WTC11 (cell line): ENCODE results near the gene BICC1. TPM values are rescaled to one million over a fixed set of nuclear protein-coding genes. Genes with fewer than 3 reads are reported as not detected.

Source experiments
- ATAC-seq: fragments of 200-7000 bp; cut with Tn5 transposase; 2 replicates; pipeline ENCODE4 v1.10.0; 2021; ENCODE audit warnings: mild to moderate bottlenecking, moderate library complexity
- CTCF ChIA-PET: fragments of 300-600 bp; sonication (Branson Sonifier 250); formaldehyde crosslinking; loops from one replicate; lab custom pipeline; 2021; ENCODE audit warnings: antibody characterized with exemption; lab: Charles Lee
- POLR2A ChIA-PET: fragments of 350-600 bp; sonication (Branson Sonifier 250); formaldehyde crosslinking; loops from one replicate; lab custom pipeline; 2021; ENCODE audit warnings: antibody characterized with exemption; lab: Charles Lee
- DNase-seq: peaks from one replicate; pipeline ENCODE4 v3.0.0; 2021; ENCODE audit warnings: low spot score
- H3K27ac Mint-ChIP-seq: 2 replicates; pipeline ENCODE4 v1.8.0; 2021; ENCODE audit warnings: mixed read lengths
- H3K27me3 Mint-ChIP-seq: 2 replicates; pipeline ENCODE4 v1.8.0; 2021; ENCODE audit warnings: low read depth, mild to moderate bottlenecking, moderate library complexity, mixed read lengths
- H3K36me3 Mint-ChIP-seq: 2 replicates; pipeline ENCODE4 v1.8.0; 2021; ENCODE audit warnings: mixed read lengths
- H3K4me1 Mint-ChIP-seq: 2 replicates; pipeline ENCODE4 v1.8.0; 2022; ENCODE audit warnings: mixed read lengths
- H3K4me3 Mint-ChIP-seq: 2 replicates; pipeline ENCODE4 v1.8.0; 2021; ENCODE audit warnings: mild to moderate bottlenecking, moderate library complexity, mixed read lengths
- H3K9me3 Mint-ChIP-seq: 2 replicates; pipeline ENCODE4 v1.8.0; 2021; ENCODE audit warnings: mixed read lengths
- AR ChIP-seq: fragments of 250-450 bp; sonication (Bioruptor Pico); IDR thresholded peaks from 2 replicates; pipeline ENCODE4 v1.9.0; 2021; ENCODE audit warnings: mild to moderate bottlenecking
- ATF1 ChIP-seq: sonication (generic); formaldehyde crosslinking; IDR thresholded peaks from 2 replicates; pipeline ENCODE4 v1.8.1; 2023; ENCODE audit warnings: mild to moderate bottlenecking, moderate library complexity, missing genetic modification reagents
- CDX4 ChIP-seq: fragments of 250-450 bp; sonication (Bioruptor Pico); IDR thresholded peaks from 2 replicates; pipeline ENCODE4 v1.9.0; 2021; ENCODE audit warnings: moderate library complexity, mild to moderate bottlenecking, inconsistent platforms, borderline replicate concordance
- ELF4 ChIP-seq: sonication (generic); formaldehyde crosslinking; IDR thresholded peaks from 2 replicates; pipeline ENCODE4 v1.8.1; 2022; ENCODE audit warnings: low read depth, mild to moderate bottlenecking, moderate library complexity, missing genetic modification reagents
- ERG ChIP-seq: fragments of 250-450 bp; sonication (Bioruptor Pico); IDR thresholded peaks from 2 replicates; pipeline ENCODE4 v1.8.0; 2021; ENCODE audit warnings: mild to moderate bottlenecking
- GRHL2 ChIP-seq: fragments of 250-450 bp; sonication (Bioruptor Pico); IDR thresholded peaks from 2 replicates; pipeline ENCODE4 v1.8.0; 2022; ENCODE audit warnings: mild to moderate bottlenecking, moderate library complexity; ENCODE audit not compliant: insufficient replicate concordance, severe bottlenecking
- NFYB ChIP-seq: sonication (generic); formaldehyde crosslinking; conservative IDR thresholded peaks from 2 replicates; pipeline ENCODE4 v1.8.0; 2022; ENCODE audit warnings: low read depth, missing genetic modification reagents
- OVOL2 ChIP-seq: fragments of 250-450 bp; sonication (Bioruptor Pico); IDR thresholded peaks from 2 replicates; pipeline ENCODE4 v1.9.0; 2021; ENCODE audit warnings: mild to moderate bottlenecking, borderline replicate concordance
- TEAD4 ChIP-seq: sonication (generic); formaldehyde crosslinking; IDR thresholded peaks from 2 replicates; pipeline ENCODE4 v1.8.0; 2022; ENCODE audit warnings: mild to moderate bottlenecking, missing genetic modification reagents
- ZNF121 ChIP-seq: sonication (generic); formaldehyde crosslinking; IDR thresholded peaks from 2 replicates; pipeline ENCODE4 v1.8.0; 2023; ENCODE audit warnings: missing genetic modification reagents
- ZNF219 ChIP-seq: sonication (generic); formaldehyde crosslinking; IDR thresholded peaks from 2 replicates; pipeline ENCODE4 v1.8.0; 2023; ENCODE audit warnings: missing genetic modification reagents, mild to moderate bottlenecking, borderline replicate concordance
- ZNF232 ChIP-seq: sonication (generic); formaldehyde crosslinking; IDR thresholded peaks from 2 replicates; pipeline ENCODE4 v1.8.0; 2022; ENCODE audit warnings: mild to moderate bottlenecking, missing genetic modification reagents
- ZNF512 ChIP-seq: sonication (generic); formaldehyde crosslinking; IDR thresholded peaks from 2 replicates; pipeline ENCODE4 v1.8.1; 2022; ENCODE audit warnings: missing genetic modification reagents, borderline replicate concordance
- ZNF532 ChIP-seq: fragments of 250-450 bp; sonication (Bioruptor Pico); IDR thresholded peaks from 2 replicates; pipeline ENCODE4 v1.9.0; 2021; ENCODE audit warnings: mild to moderate bottlenecking, borderline replicate concordance
- total RNA-seq: library from RNA; stranded (reverse); gene quantifications from 3 replicates; pipeline ENCODE4 v1.2.3, GENCODE V29; 2021

Gene BICC1
- total RNA-seq, 1 experiment from 2014 or later = 0.61 TPM

GRCh38 chr10:58741673-58742072 lies 229.0 kb downstream of the BICC1 start:
- ATAC-seq (no peak), DNase-seq (no peak)
- no peak overlapping the region for H3K27ac Mint-ChIP-seq
- ChIA-PET CTCF (interaction anchor here (0.7 to 1.5 kb wide), 2 partner anchors 8 to 211 kb away, joined by 3 read pairs; no protein-coding TSS in a partner anchor), POLR2A (no interaction called here)
- no peaks in the 10 kb centered on the region for H3K27me3 Mint-ChIP-seq
- H3K4me3 Mint-ChIP-seq = no peak overlapping the region
- peaks cover 3% of the 10 kb centered on the region; the same call in 1 of the 2 replicates for H3K36me3 Mint-ChIP-seq
- H3K9me3 Mint-ChIP-seq = peaks cover 11% of the 10 kb centered on the region
- TF ChIP-seq ZNF532 (CRISPR knock-in tag) (no peak), ZNF232 (CRISPR knock-in tag) (no peak)
- peaks cover 9% of the 10 kb centered on the region for H3K4me1 Mint-ChIP-seq

DNA sequence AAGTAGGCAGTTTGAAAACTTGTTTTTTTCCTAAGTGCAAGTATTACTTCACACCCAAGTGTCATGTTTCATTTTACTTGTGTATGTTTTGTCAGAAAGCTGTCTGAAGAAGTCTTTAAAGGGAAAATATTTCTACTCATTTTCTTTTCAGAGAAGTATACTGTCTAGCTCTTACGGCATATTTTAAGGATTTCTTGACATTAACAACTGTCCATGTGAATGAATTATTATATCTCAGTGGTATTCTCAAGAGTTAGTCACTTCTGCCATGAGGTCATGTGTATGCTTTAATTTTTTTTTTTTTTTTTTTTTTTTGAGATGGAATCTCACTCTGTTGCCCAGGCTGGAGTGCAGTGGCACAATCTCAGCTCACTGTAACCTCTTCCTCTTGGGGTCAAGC lies 229.5 kb downstream of the BICC1 start:
- DNase-seq (no peak), ATAC-seq (no peak)
- Mint-ChIP-seq H3K27me3 (no peaks in the 10 kb centered on the region), H3K4me1 (peaks cover 11% of the 10 kb centered on the region), H3K27ac (no peak overlapping the region), H3K4me3 (no peak overlapping the region), H3K9me3 (peaks cover 11% of the 10 kb centered on the region)
- ChIA-PET CTCF (interaction anchor here (0.7 to 1.5 kb wide), 2 partner anchors 9 to 211 kb away, joined by 3 read pairs; no protein-coding TSS in a partner anchor), POLR2A (no interaction called here)
- TF ChIP-seq ELF4 (CRISPR knock-in tag) (no peak), ERG (no peak), CDX4 (CRISPR knock-in tag) (no peak)
- TF ChIP-seq, all 79 proteins: peak for 0
- peaks cover 3% of the 10 kb centered on the region; the same call in 1 of the 2 replicates for H3K36me3 Mint-ChIP-seq

- 0 out of 2 replicates have a peak, but pooled peaks cover 4% of the 10 kb centered on the region for H3K9me3 Mint-ChIP-seq
- H3K4me3 Mint-ChIP-seq = no peak overlapping the region
- peak; percentile 16 for DNase-seq
- TF ChIP-seq ZNF512 (CRISPR knock-in tag) (no peak), AR (no peak), GRHL2 (CRISPR knock-in tag) (no peak), CDX4 (CRISPR knock-in tag) (no peak), ATF1 (CRISPR knock-in tag) (no peak), TEAD4 (no peak), NFYB (no peak), ZNF219 (CRISPR knock-in tag) (no peak), ZNF121 (CRISPR knock-in tag) (no peak), OVOL2 (CRISPR knock-in tag) (no peak)
Measured at GRCh38 chr10:58743466-58744115, 230.9 kb downstream of the BICC1 start.

More at GRCh38 chr10:58743466-58744115, 230.9 kb downstream of the BICC1 start:
- CTCF ChIA-PET = interaction anchor here (0.7 to 1.5 kb wide), 2 partner anchors 213 to 246 kb away, joined by 3 read pairs; no protein-coding TSS in a partner anchor
- POLR2A ChIA-PET = interaction anchor here (0.6 to 0.7 kb wide), 2 partner anchors 82 to 648 kb away, joined by 3 read pairs; no protein-coding TSS in a partner anchor
- Mint-ChIP-seq H3K27me3 (no peaks in the 10 kb centered on the region), H3K4me1 (peaks cover 11% of the 10 kb centered on the region), H3K36me3 (no peaks in the 10 kb centered on the region), H3K27ac (no peak overlapping the region)
- ATAC-seq = peak; percentile 86
